HCT116 (cell line): Measurements from ENCODE around the gene NKX6-2. TPM values are rescaled to one million over a fixed set of nuclear protein-coding genes. Genes with fewer than 3 reads are reported as not detected.

Experiments used
- ATAC-seq: fragments of 200-7000 bp; cut with Tn5 transposase; 2 replicates; pipeline ENCODE4 v1.9.1; 2020; ENCODE audit warnings: mild to moderate bottlenecking, moderate library complexity
- BruUV-seq: library from RNA; stranded (reverse); fragments of 400-500 nt; replicated peaks from 2 replicates; lab custom pipeline; 2021; lab: Mats Ljungman, UMichigan
- CTCF ChIA-PET: fragments of 300-600 bp; sonication (Branson Sonifier 250); formaldehyde crosslinking; loops from one replicate; lab custom pipeline; 2021; ENCODE audit warnings: antibody characterized with exemption; lab: Charles Lee
- POLR2A ChIA-PET: fragments of 300-600, 350-600 bp; sonication (Branson Sonifier 250); formaldehyde crosslinking; loops from one replicate; lab custom pipeline; 2021; ENCODE audit warnings: antibody characterized with exemption; lab: Charles Lee
- RAD21 ChIA-PET, 2 experiments: fragments of 300-600 bp; sonication (Branson Sonifier 250); formaldehyde crosslinking; loops; one replicate each; lab custom pipeline; 2023; ENCODE audit warnings: low total read pairs in 2 of 2; ENCODE audit not compliant: uncharacterized antibody in 2 of 2, unreplicated experiment in 2 of 2, low non-redundant PET in 1 of 2; lab: Charles Lee
- DNase-seq: peaks from one replicate; pipeline ENCODE4 v3.0.0-alpha.2; 2010; ENCODE audit warnings: low read depth, low spot score
- H2AFZ ChIP-seq: fragments of 200-600 bp; shearing (Covaris generic), sonication (generic); 2 replicates; pipeline ENCODE4 v1.6.1; 2017; ENCODE audit warnings: low read depth, mixed run types, mixed read lengths, antibody characterized with exemption, low read length; ENCODE audit not compliant: poor library complexity, severe bottlenecking
- H3K27ac ChIP-seq: 2 replicates; pipeline ENCODE4 v1.5.1; 2012; ENCODE audit warnings: low read depth, low read length
- H3K27me3 ChIP-seq: fragments of 200-600 bp; sonication (generic); 2 replicates; pipeline ENCODE4 v1.6.1; 2016; ENCODE audit warnings: mixed run types, low read length, mixed read lengths; ENCODE audit not compliant: insufficient read depth
- H3K36me3 ChIP-seq, 2 experiments: fragments of 200-500 bp in 1 of 2; fragments of 200-600 bp in 1 of 2; sonication (Bioruptor generic) in 1 of 2; sonication (generic) in 1 of 2; 2 replicates each; pipeline versions ENCODE4 v1.5.1 to v1.6.1; 2014 to 2016; ENCODE audit warnings: low read length in 2 of 2, inconsistent platforms in 1 of 2, mixed read lengths in 1 of 2, mixed run types in 1 of 2; ENCODE audit not compliant: insufficient read depth in 2 of 2, control insufficient read depth in 1 of 2
- H3K4me1 ChIP-seq, 2 experiments: fragments of 200-600 bp in 1 of 2; sonication (generic) in 1 of 2; 2 replicates each; pipeline versions ENCODE4 v1.5.1 to v1.6.1; 2012 to 2017; ENCODE audit warnings: low read length in 2 of 2, inconsistent platforms in 1 of 2, mild to moderate bottlenecking in 1 of 2, mixed read lengths in 1 of 2, mixed run types in 1 of 2, moderate library complexity in 1 of 2; ENCODE audit not compliant: insufficient read depth in 2 of 2, control insufficient read depth in 1 of 2
- H3K4me2 ChIP-seq: fragments of 200-600 bp; sonication (generic); 2 replicates; pipeline ENCODE4 v1.6.1; 2017; ENCODE audit warnings: mixed run types, low read length, mixed read lengths
- H3K4me3 ChIP-seq, 2 experiments: fragments of 200-600 bp in 1 of 2; sonication (generic) in 1 of 2; replicated peaks in 1 of 2; 2 replicates each; pipeline ENCODE4 v1.5.1; 2011 to 2016; ENCODE audit warnings: low read length in 2 of 2, control low read depth in 1 of 2, low read depth in 1 of 2, mild to moderate bottlenecking in 1 of 2, mixed read lengths in 1 of 2, mixed run types in 1 of 2
- H3K79me2 ChIP-seq: fragments of 200-600 bp; sonication (generic); 2 replicates; pipeline ENCODE4 v1.6.1; 2017; ENCODE audit warnings: mild to moderate bottlenecking, mixed run types, low read length, moderate library complexity, mixed read lengths; ENCODE audit not compliant: insufficient read depth
- H3K9ac ChIP-seq: fragments of 200-600 bp; sonication (generic); 2 replicates; pipeline ENCODE4 v1.6.1; 2016; ENCODE audit warnings: low read length, mixed read lengths
- H3K9me2 ChIP-seq: fragments of 200-600 bp; sonication (generic), shearing (Covaris generic); 2 replicates; pipeline ENCODE4 v1.6.1; 2017; ENCODE audit warnings: mixed run types, mild to moderate bottlenecking, moderate library complexity; ENCODE audit not compliant: insufficient read depth
- H3K9me3 ChIP-seq, 2 experiments: fragments of 200-500 bp in 1 of 2; fragments of 200-600 bp in 1 of 2; sonication (Bioruptor generic) in 1 of 2; sonication (generic) in 1 of 2; 2 replicates each; pipeline ENCODE4 v1.6.1; 2014 to 2017; ENCODE audit warnings: low read length in 2 of 2, mixed read lengths in 2 of 2, inconsistent platforms in 1 of 2, low read depth in 1 of 2, mild to moderate bottlenecking in 1 of 2, mixed run types in 1 of 2, moderate library complexity in 1 of 2; ENCODE audit not compliant: control insufficient read depth in 1 of 2, insufficient read depth in 1 of 2
- H4K20me1 ChIP-seq: fragments of 200-600 bp; sonication (generic), shearing (Covaris generic); 2 replicates; pipeline ENCODE4 v1.6.1; 2017; ENCODE audit warnings: mixed run types, mild to moderate bottlenecking, moderate library complexity; ENCODE audit not compliant: insufficient read depth
- CBX3 ChIP-seq: IDR thresholded peaks from 2 replicates; pipeline ENCODE4 v1.6.1; 2012; ENCODE audit warnings: low read depth
- CTCF ChIP-seq, 3 experiments: fragments of 200-600 bp in 1 of 3; sonication (generic) in 1 of 3; IDR thresholded peaks in 2 of 3; conservative IDR thresholded peaks in 1 of 3; 2 replicates each; pipeline ENCODE4 v1.5.1; 2012 to 2017; ENCODE audit warnings: low read depth in 2 of 3, low read length in 2 of 3, antibody characterized with exemption in 1 of 3, borderline replicate concordance in 1 of 3, control low read depth in 1 of 3, mild to moderate bottlenecking in 1 of 3, mixed read lengths in 1 of 3, mixed run types in 1 of 3, moderate library complexity in 1 of 3; ENCODE audit not compliant: insufficient read depth in 1 of 3
- ELF1 ChIP-seq: IDR thresholded peaks from 2 replicates; pipeline ENCODE4 v1.6.1; 2012; ENCODE audit warnings: low read depth, borderline replicate concordance
- EZH2phosphoT487 ChIP-seq: fragments of 200-600 bp; IDR thresholded peaks from 2 replicates; pipeline ENCODE4 v1.6.1; 2018; ENCODE audit warnings: antibody characterized with exemption, borderline replicate concordance
- MAX ChIP-seq: IDR thresholded peaks from 2 replicates; pipeline ENCODE4 v1.6.1; 2012
- RAD21 ChIP-seq: IDR thresholded peaks from 2 replicates; pipeline ENCODE4 v1.6.1; 2012; ENCODE audit warnings: low read depth, mild to moderate bottlenecking
- SIN3A ChIP-seq: IDR thresholded peaks from 2 replicates; pipeline ENCODE4 v1.6.1; 2012; ENCODE audit warnings: low read depth
- SP1 ChIP-seq: IDR thresholded peaks from 2 replicates; pipeline ENCODE4 v1.6.1; 2012; ENCODE audit warnings: low read depth
- TCF7L2 ChIP-seq: IDR thresholded peaks from 2 replicates; pipeline ENCODE4 v1.7.0; 2011; ENCODE audit warnings: borderline replicate concordance, inconsistent platforms; ENCODE audit not compliant: insufficient read depth, insufficient read length; ENCODE audit errors: extremely low read depth
- ZBTB33 ChIP-seq: IDR thresholded peaks from 2 replicates; pipeline ENCODE4 v1.6.1; 2011; ENCODE audit warnings: mild to moderate bottlenecking, low read length, moderate library complexity; ENCODE audit not compliant: insufficient replicate concordance; ENCODE audit errors: extremely low read depth
- ZFX ChIP-seq: fragments of 450-650 bp; IDR thresholded peaks from 2 replicates; pipeline ENCODE4 v1.6.1; 2017
- intact Hi-C: fragments of 100-400 bp; cut with micrococcal nuclease; formaldehyde crosslinking; loops from 2 replicates; pipeline ENCODE4 v1.10.0; 2022
- total RNA-seq: library from RNA; stranded (reverse); gene quantifications from one replicate; pipeline ENCODE4 v1.2.1, GENCODE V29; 2021; ENCODE audit not compliant: unreplicated experiment

The NKX6-2 gene
- total RNA-seq, 1 experiment from 2014 or later, result not detected

GRCh38 chr10:132790470-132790869, 4.5 kb upstream of the NKX6-2 start:
- Histone ChIP-seq H3K9me2 (no peaks in the 10 kb centered on the region), H3K4me2 (no peak overlapping the region), H2AFZ (no peak overlapping the region), H3K4me1 (no peaks in the 10 kb centered on the region), H3K27me3 (no peaks in the 10 kb centered on the region), H4K20me1 (no peaks in the 10 kb centered on the region), H3K4me3 (no peak overlapping the region), H3K36me3 (no peaks in the 10 kb centered on the region), H3K79me2 (no peaks in the 10 kb centered on the region), H3K9ac (no peak overlapping the region), H3K9me3 (no peaks in the 10 kb centered on the region), H3K27ac (no peak overlapping the region)
- intact Hi-C loops, result no loop called here
- BruUV-seq, result no TSS peak
- DNase-seq (no peak), ATAC-seq (no peak; the same call in 1 of the 2 replicates)
- RAD21 ChIA-PET, result no interaction called here
- CTCF ChIA-PET, result no interaction called here
- TF ChIP-seq EZH2phosphoT487, result no peak
- TF ChIP-seq SP1, result no peak
- TF ChIP-seq CBX3, result no peak
- no peak for TF ChIP-seq SIN3A
- no peak for TF ChIP-seq MAX
- TF ChIP-seq ZBTB33, result no peak
- TF ChIP-seq ELF1, result no peak
- POLR2A ChIA-PET, result no interaction called here

- Histone ChIP-seq H4K20me1 (no peaks in the 10 kb centered on the region), H3K27ac (no peak overlapping the region), H3K4me1 (no peaks in the 10 kb centered on the region), H3K4me2 (no peak overlapping the region), H3K4me3 (no peak overlapping the region), H3K9me3 (no peaks in the 10 kb centered on the region), H3K79me2 (no peaks in the 10 kb centered on the region), H2AFZ (no peak overlapping the region), H3K36me3 (no peaks in the 10 kb centered on the region), H3K9me2 (no peaks in the 10 kb centered on the region), H3K9ac (no peak overlapping the region), H3K27me3 (no peaks in the 10 kb centered on the region)
- ChIA-PET CTCF (no interaction called here), POLR2A (no interaction called here), RAD21 (no interaction called here)
- TF ChIP-seq EZH2phosphoT487, result no peak
- TF ChIP-seq CTCF (IDR thresholded peaks at IDR 0.05 in 2 of 3, conservative IDR thresholded peaks at IDR 0.05 in 1 of 3; ENCODE audit: borderline replicate concordance in 1 of 3, insufficient read depth in 1 of 3, low read depth in 2 of 3, low read length in 2 of 3), result no peak
- no peak for TF ChIP-seq ZFX
- TF ChIP-seq MAX, result no peak
- no peak for TF ChIP-seq TCF7L2
- TF ChIP-seq ELF1, result no peak
- no peak for TF ChIP-seq RAD21
- TF ChIP-seq ZBTB33, result no peak
- no peak for ATAC-seq
- no TSS peak for BruUV-seq
- intact Hi-C loops, result no loop called here
- DNase-seq, result no peak
Observed at GRCh38 chr10:132789659-132790148, 3.8 kb upstream of the NKX6-2 start.
